Measurements from ENCODE around the gene PRAMEF2.
"Not testable (repeated sequence)": the region's sequence is repeated elsewhere in the genome, so short reads cannot be mapped to it uniquely, and the experiment has no call there.

PRAMEF2 gene

GRCh38 chr1:12856786-12857185, at the start of gene PRAMEF2:
Gene PRAMEF2 (plus strand): TSS chr1:12857086. CDS start chr1:12859010, 1,924 bp downstream.
- DNase-seq (ENCODE audit: low read depth), result not testable (repeated sequence)

GRCh38 chr1:12809933-12810332, 47.0 kb upstream of the PRAMEF2 start:
- DNase-seq (ENCODE audit: low read depth), result no peak

GRCh38 chr1:12810691-12811408, 46.0 kb upstream of the PRAMEF2 start:
- no peak for DNase-seq (ENCODE audit: low read depth)

GRCh38 chr1:12811409-12811784, 45.5 kb upstream of the PRAMEF2 start:
- DNase-seq (ENCODE audit: low read depth), result no peak

- DNase-seq (ENCODE audit: low read depth), result not testable (repeated sequence)
These were observed 37.8 kb upstream of the PRAMEF2 start for GRCh38 chr1:12819061-12819460.

- DNase-seq (ENCODE audit: low read depth), result not testable (repeated sequence)
These were observed 25.6 kb upstream of the PRAMEF2 start, which contains the start of gene PRAMEF11 for GRCh38 chr1:12831310-12831709. Gene PRAMEF11 (minus strand): TSS chr1:12831410. CDS start chr1:12828789, 2,621 bp downstream.

- DNase-seq (ENCODE audit: low read depth), result not testable (repeated sequence)
These were observed 23.6 kb upstream of the PRAMEF2 start for GRCh38 chr1:12833251-12833650.

- DNase-seq (ENCODE audit: low read depth), result not testable (repeated sequence)
These were observed 8.3 kb upstream of the PRAMEF2 start, which contains the start of gene HNRNPCL1 for GRCh38 chr1:12848620-12849019. Gene HNRNPCL1 (minus strand): TSS chr1:12848720. CDS start chr1:12848289, 431 bp downstream.

GRCh38 chr1:12851779-12852178, 5.1 kb upstream of the PRAMEF2 start:
- no peak for DNase-seq (ENCODE audit: low read depth)

GRCh38 chr1:12863131-12863880, 6.4 kb downstream of the PRAMEF2 start:
- DNase-seq (ENCODE audit: low read depth), result not testable (repeated sequence)

GRCh38 chr1:12878453-12878852, 21.6 kb downstream of the PRAMEF2 start:
- not testable (repeated sequence) for DNase-seq (ENCODE audit: low read depth)

- DNase-seq (ENCODE audit: low read depth), result not testable (repeated sequence)
These were observed 29.2 kb downstream of the PRAMEF2 start, which contains the start of gene PRAMEF4 for GRCh38 chr1:12886101-12886500. Gene PRAMEF4 (minus strand): TSS chr1:12886201. CDS start chr1:12883394, 2,807 bp downstream.

- DNase-seq (ENCODE audit: low read depth), result not testable (repeated sequence)
These were observed 41.3 kb downstream of the PRAMEF2 start, which contains the start of gene PRAMEF10 for GRCh38 chr1:12898170-12898569. Gene PRAMEF10 (minus strand): TSS chr1:12898270. CDS start chr1:12895847, 2,423 bp downstream.

- DNase-seq (ENCODE audit: low read depth), result not testable (repeated sequence)
These were observed 42.3 kb downstream of the PRAMEF2 start for GRCh38 chr1:12899186-12899585.

- not testable (repeated sequence) for DNase-seq (ENCODE audit: low read depth)
These were observed 47.1 kb downstream of the PRAMEF2 start for GRCh38 chr1:12903793-12904572.

Data from activated gamma-delta T cell treated with anti-CD3 and anti-CD28 coated beads, Interleukin-2, amount 50 U/mL, for 16 hours (primary cell).